ENCODE data around the gene MDN1.

The MDN1 gene

GRCh38 chr6:89682991-89683390 is 136.6 kb downstream of the MDN1 start:
- DNase-seq (ENCODE audit: low spot score), result no peak
- TF ChIP-seq CTCF (IDR thresholded peaks at IDR 0.05; ENCODE audit: extremely low read depth, missing control alignments), result no peak

GRCh38 chr6:89681983-89682564 is 137.5 kb downstream of the MDN1 start:
- DNase-seq (ENCODE audit: low spot score), result no peak
- TF ChIP-seq CTCF (IDR thresholded peaks at IDR 0.05; ENCODE audit: extremely low read depth, missing control alignments), result no peak

- no peak for TF ChIP-seq CTCF (IDR thresholded peaks at IDR 0.05; ENCODE audit: extremely low read depth, missing control alignments)
- no peak for DNase-seq (ENCODE audit: low spot score)
Observed at GRCh38 chr6:89680551-89680950, 139.0 kb downstream of the MDN1 start.

GRCh38 chr6:89680150-89680549 is 139.4 kb downstream of the MDN1 start:
- no peak for DNase-seq (ENCODE audit: low spot score)
- no peak for TF ChIP-seq CTCF (IDR thresholded peaks at IDR 0.05; ENCODE audit: extremely low read depth, missing control alignments)

- TF ChIP-seq CTCF (IDR thresholded peaks at IDR 0.05; ENCODE audit: extremely low read depth, missing control alignments), result no peak
- DNase-seq (ENCODE audit: low spot score), result no peak
Observed at GRCh38 chr6:89679215-89680120, 140.1 kb downstream of the MDN1 start.

- TF ChIP-seq CTCF (IDR thresholded peaks at IDR 0.05; ENCODE audit: extremely low read depth, missing control alignments), result no peak
- DNase-seq (ENCODE audit: low spot score), result no peak
Observed at GRCh38 chr6:89678531-89678930, 141.1 kb downstream of the MDN1 start.

- no peak for DNase-seq (ENCODE audit: low spot score)
- no peak for TF ChIP-seq CTCF (IDR thresholded peaks at IDR 0.05; ENCODE audit: extremely low read depth, missing control alignments)
Observed at GRCh38 chr6:89675949-89676748, 143.4 kb downstream of the MDN1 start.
